BLaER1 (cell line): ENCODE data around the gene STX10.

ENCODE experiments used
- H3K27ac ChIP-seq: shearing (Covaris generic); formaldehyde crosslinking; 2 replicates; pipeline ENCODE4 v1.8.1; 2022
- H3K27me3 ChIP-seq: shearing (Covaris generic); formaldehyde crosslinking; 2 replicates; pipeline ENCODE4 v1.8.1; 2022
- H3K36me3 ChIP-seq: shearing (Covaris generic); formaldehyde crosslinking; 2 replicates; pipeline ENCODE4 v1.8.1; 2022
- H3K4me1 ChIP-seq: shearing (Covaris generic); formaldehyde crosslinking; 2 replicates; pipeline ENCODE4 v1.8.1; 2022
- H3K4me2 ChIP-seq: shearing (Covaris generic); formaldehyde crosslinking; 2 replicates; pipeline ENCODE4 v1.8.1; 2022
- H3K4me3 ChIP-seq: shearing (Covaris generic); formaldehyde crosslinking; 2 replicates; pipeline ENCODE4 v1.8.1; 2022
- H3K9ac ChIP-seq: shearing (Covaris generic); formaldehyde crosslinking; 2 replicates; pipeline ENCODE4 v1.8.1; 2022
- H3K9me3 ChIP-seq: shearing (Covaris generic); formaldehyde crosslinking; 2 replicates; pipeline ENCODE4 v1.8.1; 2022
- H4K20me1 ChIP-seq: shearing (Covaris generic); formaldehyde crosslinking; 2 replicates; pipeline ENCODE4 v1.8.1; 2022
- Cebpa-rat ChIP-seq: shearing (Covaris generic); IDR thresholded peaks from 2 replicates; pipeline ENCODE4 v1.8.1; 2022

Gene STX10

DNA sequence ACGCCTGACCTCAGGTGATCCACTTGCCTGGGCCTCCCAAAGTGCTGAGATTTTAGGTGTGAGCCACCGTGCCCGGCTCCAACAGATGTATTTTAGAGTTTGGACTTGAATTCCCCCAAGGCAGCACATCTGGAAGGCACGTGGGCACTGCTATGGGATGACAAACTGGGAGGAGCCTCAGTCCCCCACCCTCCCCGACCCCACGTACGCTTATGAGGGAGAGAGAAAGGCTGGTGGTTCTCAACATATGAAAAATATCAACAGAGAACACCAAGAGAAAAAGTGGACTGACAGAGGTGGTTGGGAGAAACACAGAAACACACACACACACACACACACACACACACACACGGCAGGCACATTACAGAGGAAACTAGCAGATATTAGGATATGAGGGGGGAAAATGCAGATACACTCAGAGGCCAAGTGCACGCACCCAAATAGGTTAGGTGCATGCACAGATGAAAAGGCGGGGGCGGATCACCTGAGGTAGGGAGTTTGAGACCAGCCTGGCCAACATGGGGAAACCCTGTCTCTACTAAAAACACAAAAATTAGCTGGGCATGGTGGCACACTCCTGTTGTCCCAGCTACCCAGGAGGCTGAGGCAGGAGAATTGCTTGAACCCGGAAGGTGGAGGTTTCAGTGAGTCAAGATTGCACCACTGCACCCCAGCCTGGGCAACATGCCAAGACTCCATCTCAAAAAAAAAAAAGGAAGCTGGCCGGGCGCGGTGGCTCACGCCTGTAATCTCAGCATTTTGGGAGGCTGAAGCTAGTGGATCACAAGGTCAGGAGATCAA lies 3.2 kb downstream of the STX10 start:
- Histone ChIP-seq H3K4me1 (peaks cover 28% of the 10 kb centered on the region), H3K9ac (no peak overlapping the region), H4K20me1 (no peaks in the 10 kb centered on the region), H3K27me3 (no peaks in the 10 kb centered on the region), H3K4me2 (peak overlapping the region; percentile 96; the same call in 1 of the 2 replicates), H3K27ac (no peak overlapping the region), H3K4me3 (no peak overlapping the region), H3K36me3 (peaks cover 34% of the 10 kb centered on the region), H3K9me3 (no peaks in the 10 kb centered on the region)
- no peak for TF ChIP-seq Cebpa-rat

DNA sequence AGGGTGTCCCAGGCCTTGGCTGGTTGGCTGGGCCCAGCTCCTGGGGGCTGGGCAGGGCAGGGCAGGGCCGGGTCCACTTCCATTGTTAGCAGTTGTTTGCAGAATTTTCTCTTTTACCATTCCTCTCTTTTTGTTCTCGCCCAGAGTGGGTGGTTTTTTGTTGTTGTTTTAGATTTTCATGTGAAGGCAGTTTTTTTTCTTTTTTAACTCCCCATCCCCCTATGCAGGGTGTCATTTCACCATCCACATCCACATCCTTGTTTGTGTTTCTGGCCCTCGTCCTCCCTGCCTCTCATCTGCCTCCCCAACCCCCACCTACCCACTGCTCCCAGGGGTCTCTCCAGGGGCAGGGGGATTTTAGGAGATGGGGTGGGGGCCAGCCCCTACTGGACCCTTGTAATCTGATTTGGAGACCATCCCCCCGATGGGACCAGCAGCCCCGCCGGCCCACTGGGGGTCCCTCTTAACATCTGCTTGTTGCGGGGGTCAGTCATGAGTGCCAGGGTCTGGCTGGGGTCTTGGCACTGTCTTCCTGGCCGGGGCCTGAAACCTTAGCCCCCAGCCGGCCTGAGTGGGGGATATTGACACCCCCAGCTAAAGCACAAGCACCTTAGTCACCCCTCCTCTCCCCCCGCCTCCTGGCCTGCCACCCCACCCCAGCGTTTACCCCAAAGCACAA lies 10.4 kb downstream of the STX10 start:
- Histone ChIP-seq H3K27ac (peak overlapping the region; percentile 65), H3K9ac (peak overlapping the region; percentile 63), H3K36me3 (peaks cover 77% of the 10 kb centered on the region), H3K9me3 (no peaks in the 10 kb centered on the region), H4K20me1 (peaks cover 41% of the 10 kb centered on the region), H3K27me3 (no peaks in the 10 kb centered on the region), H3K4me3 (no peak overlapping the region), H3K4me2 (peak overlapping the region; percentile 36), H3K4me1 (peaks cover 22% of the 10 kb centered on the region)
- no peak for TF ChIP-seq Cebpa-rat

DNA sequence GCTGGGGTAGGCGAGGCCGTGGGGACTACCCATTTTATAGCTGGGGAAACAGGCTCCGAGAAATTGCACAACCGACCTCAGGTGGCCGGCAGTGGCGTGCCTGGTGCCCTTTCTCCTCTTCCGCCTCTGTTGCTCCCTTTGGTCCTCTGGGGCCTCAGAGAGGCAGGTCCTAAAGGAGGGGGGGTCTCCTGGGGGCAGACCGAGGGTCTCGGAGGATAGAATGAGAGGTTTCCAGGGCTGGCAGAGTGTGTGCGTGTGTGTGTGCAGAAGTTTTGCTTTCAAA lies 11.3 kb downstream of the STX10 start:
- H4K20me1 ChIP-seq, result peaks cover 51% of the 10 kb centered on the region
- peak overlapping the region; percentile 22; the same call in 1 of the 2 replicates for H3K4me3 ChIP-seq
- peaks cover 77% of the 10 kb centered on the region for H3K36me3 ChIP-seq
- no peaks in the 10 kb centered on the region for H3K9me3 ChIP-seq
- H3K27me3 ChIP-seq, result no peaks in the 10 kb centered on the region
- H3K4me1 ChIP-seq, result peaks cover 22% of the 10 kb centered on the region
- H3K9ac ChIP-seq, result peak overlapping the region; percentile 63
- peak overlapping the region; percentile 82 for H3K4me2 ChIP-seq
- peak overlapping the region; percentile 81 for H3K27ac ChIP-seq
- TF ChIP-seq Cebpa-rat, result peak; percentile 81

DNA sequence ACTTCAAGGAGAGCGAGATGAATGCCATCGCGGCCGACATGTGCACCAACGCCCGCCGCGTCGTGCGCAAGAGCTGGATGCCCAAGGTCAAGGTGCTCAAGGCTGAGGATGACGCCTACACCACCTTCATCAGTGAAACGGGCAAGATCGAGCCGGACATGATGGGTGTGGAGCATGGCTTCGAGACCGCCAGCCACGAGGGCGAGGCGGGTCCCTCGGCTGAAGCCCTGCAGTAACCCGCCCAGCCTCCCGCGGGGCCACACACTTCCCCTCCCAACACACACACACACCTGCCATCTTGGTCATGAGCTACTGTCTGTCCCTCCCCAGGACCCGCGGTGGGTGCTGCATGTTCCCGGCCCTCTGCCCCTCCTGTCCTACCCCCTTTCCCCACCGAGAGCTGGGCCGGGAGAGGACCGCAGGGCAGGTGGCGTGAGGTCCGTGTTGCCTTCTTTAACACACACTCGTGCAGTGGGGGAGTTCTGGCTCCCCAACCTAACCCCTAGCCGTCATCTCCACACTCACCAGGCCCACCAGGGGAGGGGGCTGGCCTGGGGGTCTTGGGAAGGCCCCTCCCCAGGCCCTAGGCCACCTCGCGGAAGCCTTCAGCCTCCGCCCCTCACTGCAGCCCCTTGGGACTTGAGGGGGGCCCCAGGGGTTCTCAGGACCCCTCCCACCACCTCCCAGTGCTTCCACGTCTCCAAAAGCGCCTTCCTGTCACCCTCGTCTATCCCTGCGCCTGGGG lies 11.8 kb downstream of the STX10 start:
- no peak for TF ChIP-seq Cebpa-rat
- Histone ChIP-seq H3K27me3 (no peaks in the 10 kb centered on the region), H3K4me1 (peaks cover 22% of the 10 kb centered on the region), H3K9ac (peak overlapping the region; percentile 63), H3K9me3 (no peaks in the 10 kb centered on the region), H3K4me2 (peak overlapping the region; percentile 82), H4K20me1 (peaks cover 56% of the 10 kb centered on the region), H3K4me3 (peak overlapping the region; percentile 22; the same call in 1 of the 2 replicates), H3K36me3 (peaks cover 77% of the 10 kb centered on the region), H3K27ac (peak overlapping the region; percentile 81)

DNA sequence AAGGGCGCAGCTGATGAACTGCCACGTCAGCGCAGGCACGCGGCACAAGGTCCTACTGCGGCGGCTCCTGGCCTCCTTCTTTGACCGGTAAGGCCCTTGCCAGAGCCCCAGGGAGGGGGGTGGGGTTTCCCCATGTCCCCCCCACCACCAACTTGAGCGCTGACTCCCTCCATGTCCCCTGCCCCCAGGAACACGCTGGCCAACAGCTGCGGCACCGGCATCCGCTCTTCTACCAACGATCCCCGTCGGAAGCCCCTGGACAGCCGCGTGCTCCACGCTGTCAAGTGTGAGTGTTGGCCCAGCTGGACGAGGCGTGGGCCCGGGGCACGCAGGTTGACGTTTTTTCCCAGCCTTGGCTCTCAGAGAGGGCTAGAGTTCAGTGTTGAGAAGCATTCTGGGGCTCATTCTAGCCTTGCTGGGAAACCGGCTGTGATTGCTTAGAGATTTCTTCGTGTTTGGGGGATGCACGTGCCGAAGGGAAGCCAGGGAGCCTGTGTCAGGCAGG lies 12.8 kb downstream of the STX10 start:
- Histone ChIP-seq H3K4me3 (no peak overlapping the region), H3K36me3 (peaks cover 78% of the 10 kb centered on the region), H3K9ac (no peak overlapping the region), H3K4me2 (no peak overlapping the region), H3K4me1 (peaks cover 22% of the 10 kb centered on the region), H3K27ac (no peak overlapping the region), H3K27me3 (no peaks in the 10 kb centered on the region), H4K20me1 (peaks cover 66% of the 10 kb centered on the region), H3K9me3 (no peaks in the 10 kb centered on the region)
- TF ChIP-seq Cebpa-rat, result no peak

DNA sequence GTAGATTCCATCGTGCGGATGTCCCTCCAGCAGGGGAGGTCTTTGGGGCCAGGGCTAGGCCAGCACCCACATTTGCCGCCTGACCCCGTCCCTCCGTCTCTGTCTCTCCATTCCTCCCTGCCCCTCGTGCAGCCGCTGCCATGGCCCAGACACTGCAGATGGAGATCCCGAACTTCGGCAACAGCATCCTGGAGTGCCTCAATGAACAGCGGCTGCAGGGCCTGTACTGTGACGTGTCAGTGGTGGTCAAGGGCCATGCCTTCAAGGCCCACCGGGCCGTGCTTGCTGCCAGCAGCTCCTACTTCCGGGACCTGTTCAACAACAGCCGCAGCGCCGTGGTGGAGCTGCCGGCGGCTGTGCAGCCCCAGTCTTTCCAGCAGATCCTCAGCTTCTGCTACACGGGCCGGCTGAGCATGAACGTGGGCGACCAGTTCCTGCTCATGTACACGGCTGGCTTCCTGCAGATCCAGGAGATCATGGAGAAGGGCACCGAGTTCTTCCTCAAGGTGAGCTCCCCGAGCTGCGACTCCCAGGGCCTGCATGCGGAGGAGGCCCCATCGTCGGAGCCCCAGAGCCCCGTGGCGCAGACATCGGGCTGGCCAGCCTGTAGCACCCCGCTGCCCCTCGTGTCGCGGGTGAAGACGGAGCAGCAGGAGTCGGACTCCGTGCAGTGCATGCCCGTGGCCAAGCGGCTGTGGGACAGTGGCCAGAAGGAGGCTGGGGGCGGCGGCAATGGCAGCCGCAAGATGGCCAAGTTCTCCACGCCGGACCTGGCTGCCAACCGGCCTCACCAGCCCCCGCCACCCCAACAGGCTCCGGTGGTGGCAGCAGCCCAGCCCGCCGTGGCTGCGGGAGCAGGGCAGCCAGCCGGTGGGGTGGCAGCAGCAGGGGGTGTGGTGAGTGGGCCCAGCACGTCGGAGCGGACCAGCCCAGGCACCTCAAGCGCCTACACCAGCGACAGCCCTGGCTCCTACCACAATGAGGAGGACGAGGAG lies 14.8 kb downstream of the STX10 start:
- no peak overlapping the region for H3K4me2 ChIP-seq
- TF ChIP-seq Cebpa-rat, result no peak
- no peak overlapping the region for H3K27ac ChIP-seq
- H4K20me1 ChIP-seq, result peaks cover 85% of the 10 kb centered on the region
- H3K27me3 ChIP-seq, result no peaks in the 10 kb centered on the region
- no peak overlapping the region for H3K4me3 ChIP-seq
- no peaks in the 10 kb centered on the region for H3K9me3 ChIP-seq
- H3K36me3 ChIP-seq, result peaks cover 82% of the 10 kb centered on the region
- H3K9ac ChIP-seq, result no peak overlapping the region
- peaks cover 22% of the 10 kb centered on the region for H3K4me1 ChIP-seq

DNA sequence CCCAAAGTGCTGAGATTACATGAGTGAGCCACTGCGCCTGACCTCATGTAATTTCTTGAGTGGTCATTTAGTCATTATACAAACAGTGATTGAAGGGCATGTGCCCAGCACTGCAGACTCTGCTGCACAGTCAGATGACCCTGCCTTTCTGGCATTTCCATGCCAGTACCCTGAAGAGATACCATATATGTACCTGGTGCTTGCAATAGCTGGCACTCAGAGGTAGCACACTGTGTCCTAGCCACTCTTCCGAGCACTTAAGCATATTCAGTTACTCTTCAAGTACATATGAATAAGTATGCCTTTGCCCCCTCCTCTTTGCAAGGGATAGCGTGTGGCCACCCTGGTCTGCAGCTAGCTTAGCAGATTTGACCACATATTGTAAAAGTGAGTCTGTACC lies 15.5 kb downstream of the STX10 start:
- no peak overlapping the region for H3K4me3 ChIP-seq
- H3K9me3 ChIP-seq, result no peaks in the 10 kb centered on the region
- H4K20me1 ChIP-seq, result peaks cover 93% of the 10 kb centered on the region
- TF ChIP-seq Cebpa-rat, result no peak
- H3K9ac ChIP-seq, result no peak overlapping the region
- no peak overlapping the region for H3K4me2 ChIP-seq
- H3K4me1 ChIP-seq, result peaks cover 19% of the 10 kb centered on the region
- H3K36me3 ChIP-seq, result peaks cover 88% of the 10 kb centered on the region
- H3K27me3 ChIP-seq, result no peaks in the 10 kb centered on the region
- H3K27ac ChIP-seq, result no peak overlapping the region

DNA sequence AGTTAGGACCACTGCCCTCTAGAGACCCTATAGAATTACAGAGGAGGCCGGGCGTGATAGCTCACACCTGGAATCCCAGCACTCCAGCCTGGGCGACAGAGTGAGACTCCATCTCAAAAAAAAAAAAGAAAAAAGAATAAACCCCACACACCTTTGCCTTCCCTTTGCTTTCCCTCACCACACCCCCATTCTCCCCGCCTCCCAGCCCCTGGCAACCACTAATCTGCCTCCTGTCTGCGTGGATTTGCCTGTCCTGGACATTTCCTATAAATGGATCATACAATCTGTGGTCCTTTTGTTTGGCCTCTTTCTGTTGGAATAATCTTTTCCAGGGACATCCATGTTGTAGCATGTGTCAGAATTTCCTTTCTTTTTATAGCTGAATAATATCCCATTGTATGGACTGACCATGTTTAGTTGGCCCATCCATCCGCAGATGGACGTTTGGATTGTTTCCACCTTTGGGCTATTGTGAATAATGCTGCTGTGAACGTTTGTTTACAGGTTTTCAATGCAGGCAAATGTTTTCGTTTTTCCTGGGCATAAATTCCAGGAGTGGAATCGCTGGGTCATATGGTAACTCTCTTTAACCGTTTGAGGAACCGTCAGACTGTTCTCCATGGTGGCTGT lies 16.8 kb downstream of the STX10 start:
- no peak for TF ChIP-seq Cebpa-rat
- Histone ChIP-seq H3K27me3 (no peaks in the 10 kb centered on the region), H3K9ac (no peak overlapping the region), H3K9me3 (no peaks in the 10 kb centered on the region), H3K4me2 (no peak overlapping the region), H3K27ac (no peak overlapping the region), H3K36me3 (peaks cover 96% of the 10 kb centered on the region), H3K4me1 (peaks cover 20% of the 10 kb centered on the region), H3K4me3 (no peak overlapping the region), H4K20me1 (peaks cover 100% of the 10 kb centered on the region)
